Caco-2 (cell line): ENCODE results near the gene RNF175. TPM values are rescaled to one million over a fixed set of nuclear protein-coding genes. Genes with fewer than 3 reads are reported as not detected.
A peak's percentile ranks its signal among the peaks of the same experiment; 100 is the strongest.

Experiments used
- BruUV-seq: library from RNA; stranded (reverse); fragments of 400-500 nt; replicated peaks from 2 replicates; lab custom pipeline; 2021; lab: Mats Ljungman, UMichigan
- CTCF ChIA-PET: fragments of 300-600 bp; sonication (Branson Sonifier 250); formaldehyde crosslinking; loops from one replicate; lab custom pipeline; 2022; ENCODE audit warnings: antibody characterized with exemption; lab: Charles Lee
- POLR2A ChIA-PET: fragments of 300-600 bp; sonication (Branson Sonifier 250); formaldehyde crosslinking; loops from one replicate; lab custom pipeline; 2022; ENCODE audit warnings: antibody characterized with exemption; lab: Charles Lee
- DNase-seq, 2 experiments: peaks; one replicate each; pipeline versions ENCODE4 v3.0.0 to v3.0.0-alpha.2; 2020 to 2022
- H3K27me3 ChIP-seq: replicated peaks from 2 replicates; pipeline ENCODE4 v1.6.0; 2011; ENCODE audit warnings: low read length; ENCODE audit not compliant: control insufficient read depth, insufficient read depth
- H3K36me3 ChIP-seq: 2 replicates; pipeline ENCODE4 v1.5.1; 2011; ENCODE audit warnings: low read length; ENCODE audit not compliant: control insufficient read depth, insufficient read depth
- H3K4me1 ChIP-seq: fragments of 250-450 bp; sonication (Bioruptor Pico); 2 replicates; pipeline ENCODE4 v1.5.1; 2020; ENCODE audit warnings: mild to moderate bottlenecking
- H3K4me3 ChIP-seq: 2 replicates; pipeline ENCODE4 v1.5.1; 2011; ENCODE audit warnings: low read depth, mild to moderate bottlenecking, control low read depth, low read length
- H3K9me3 ChIP-seq: fragments of 250-450 bp; sonication (Bioruptor Pico); 2 replicates; pipeline ENCODE4 v1.5.1; 2020; ENCODE audit warnings: mild to moderate bottlenecking, moderate library complexity
- H3K27ac Mint-ChIP-seq: one replicate; pipeline ENCODE4 v1.8.0; 2022; ENCODE audit warnings: mixed read lengths; ENCODE audit not compliant: unreplicated experiment
- H3K27me3 Mint-ChIP-seq: one replicate; pipeline ENCODE4 v1.8.0; 2022; ENCODE audit warnings: mixed read lengths; ENCODE audit not compliant: insufficient read depth, unreplicated experiment
- H3K36me3 Mint-ChIP-seq: one replicate; pipeline ENCODE4 v1.8.0; 2022; ENCODE audit warnings: mild to moderate bottlenecking, mixed read lengths; ENCODE audit not compliant: insufficient read depth, unreplicated experiment
- H3K4me1 Mint-ChIP-seq: one replicate; pipeline ENCODE4 v1.8.0; 2022; ENCODE audit warnings: low read depth, mixed read lengths; ENCODE audit not compliant: unreplicated experiment
- H3K4me3 Mint-ChIP-seq: one replicate; pipeline ENCODE4 v1.8.0; 2022; ENCODE audit warnings: mild to moderate bottlenecking, moderate library complexity, mixed read lengths; ENCODE audit not compliant: unreplicated experiment
- H3K9me3 Mint-ChIP-seq: one replicate; pipeline ENCODE4 v1.8.0; 2022; ENCODE audit warnings: mixed read lengths; ENCODE audit not compliant: unreplicated experiment
- intact Hi-C: fragments of 100-400 bp; cut with micrococcal nuclease; formaldehyde crosslinking; loops from one replicate; pipeline ENCODE4 v1.10.0; 2022; ENCODE audit not compliant: unreplicated experiment
- total RNA-seq: library from RNA; stranded (reverse); gene quantifications from 2 replicates; pipeline ENCODE4 v1.2.3, GENCODE V29; 2022
- TF ChIP-seq, protein P1 (sequence below), 2 experiments: fragments of 200-600 bp in 1 of 2; IDR thresholded peaks; 1 replicate in 1 of 2; 2 replicates in 1 of 2; pipeline versions ENCODE4 v1.5.1 to v1.8.0; 2011 to 2022; ENCODE audit warnings: antibody characterized with exemption in 1 of 2, control low read depth in 1 of 2, inconsistent platforms in 1 of 2, low read depth in 1 of 2, low read length in 1 of 2, mild to moderate bottlenecking in 1 of 2, moderate library complexity in 1 of 2; ENCODE audit not compliant: insufficient read depth in 1 of 2, severe bottlenecking in 1 of 2, unreplicated experiment in 1 of 2

RNF175 gene
- total RNA-seq, 1 experiment from 2014 or later: not detected

DNA sequence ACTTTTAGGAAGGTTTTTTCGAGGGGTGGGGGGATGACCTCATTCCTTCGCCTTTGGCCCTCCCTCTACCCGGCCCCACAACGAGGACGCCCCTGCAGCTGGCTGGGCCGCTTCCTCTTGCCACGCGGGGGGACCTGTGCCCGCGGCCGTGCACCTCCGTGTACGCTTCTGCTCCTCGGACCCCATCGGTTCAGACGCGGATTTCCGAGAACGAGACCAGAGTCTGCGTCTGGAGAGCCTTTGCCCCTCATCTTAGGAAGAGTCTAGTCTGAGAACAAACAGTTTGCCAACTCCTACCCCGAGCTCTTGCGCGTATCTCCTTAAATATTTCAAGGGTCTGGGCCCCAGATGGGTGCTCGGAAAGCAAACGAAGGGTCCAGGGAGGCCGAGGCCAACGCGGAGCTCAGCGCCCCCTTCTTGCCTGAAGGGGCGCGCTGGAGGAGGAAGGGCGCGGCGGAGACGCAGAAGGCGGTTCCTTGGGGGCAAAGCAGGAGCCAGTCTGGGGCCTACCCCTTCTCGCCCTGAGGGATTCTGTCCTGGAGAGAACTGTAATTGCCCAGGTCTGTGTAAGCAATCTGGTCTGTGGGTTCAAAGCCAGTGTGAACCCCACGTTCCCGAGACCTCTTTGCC, 32.9 kb upstream of the RNF175 start:
- Histone ChIP-seq H3K36me3 (no peaks in the 10 kb centered on the region), H3K9me3 (no peaks in the 10 kb centered on the region), H3K4me1 (peaks cover 17% of the 10 kb centered on the region), H3K27me3 (no peaks in the 10 kb centered on the region), H3K4me3 (no peak overlapping the region)
- H3K27me3 Mint-ChIP-seq: peaks cover 3% of the 10 kb centered on the region
- H3K9me3 Mint-ChIP-seq: no peaks in the 10 kb centered on the region
- peaks cover 11% of the 10 kb centered on the region for H3K4me1 Mint-ChIP-seq
- H3K27ac Mint-ChIP-seq: peak overlapping the region; percentile 46
- POLR2A ChIA-PET: no interaction called here
- H3K36me3 Mint-ChIP-seq: no peaks in the 10 kb centered on the region
- no TSS peak for BruUV-seq
- no peak overlapping the region for H3K4me3 Mint-ChIP-seq
- intact Hi-C loops: no loop called here
- TF ChIP-seq, protein P1, sequence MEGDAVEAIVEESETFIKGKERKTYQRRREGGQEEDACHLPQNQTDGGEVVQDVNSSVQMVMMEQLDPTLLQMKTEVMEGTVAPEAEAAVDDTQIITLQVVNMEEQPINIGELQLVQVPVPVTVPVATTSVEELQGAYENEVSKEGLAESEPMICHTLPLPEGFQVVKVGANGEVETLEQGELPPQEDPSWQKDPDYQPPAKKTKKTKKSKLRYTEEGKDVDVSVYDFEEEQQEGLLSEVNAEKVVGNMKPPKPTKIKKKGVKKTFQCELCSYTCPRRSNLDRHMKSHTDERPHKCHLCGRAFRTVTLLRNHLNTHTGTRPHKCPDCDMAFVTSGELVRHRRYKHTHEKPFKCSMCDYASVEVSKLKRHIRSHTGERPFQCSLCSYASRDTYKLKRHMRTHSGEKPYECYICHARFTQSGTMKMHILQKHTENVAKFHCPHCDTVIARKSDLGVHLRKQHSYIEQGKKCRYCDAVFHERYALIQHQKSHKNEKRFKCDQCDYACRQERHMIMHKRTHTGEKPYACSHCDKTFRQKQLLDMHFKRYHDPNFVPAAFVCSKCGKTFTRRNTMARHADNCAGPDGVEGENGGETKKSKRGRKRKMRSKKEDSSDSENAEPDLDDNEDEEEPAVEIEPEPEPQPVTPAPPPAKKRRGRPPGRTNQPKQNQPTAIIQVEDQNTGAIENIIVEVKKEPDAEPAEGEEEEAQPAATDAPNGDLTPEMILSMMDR (IDR thresholded peaks at IDR 0.05; ENCODE audit: insufficient read depth in 1 of 2, low read depth in 1 of 2, low read length in 1 of 2, severe bottlenecking in 1 of 2, unreplicated experiment in 1 of 2): no peak
- DNase-seq: no peak
- CTCF ChIA-PET: no interaction called here

DNA sequence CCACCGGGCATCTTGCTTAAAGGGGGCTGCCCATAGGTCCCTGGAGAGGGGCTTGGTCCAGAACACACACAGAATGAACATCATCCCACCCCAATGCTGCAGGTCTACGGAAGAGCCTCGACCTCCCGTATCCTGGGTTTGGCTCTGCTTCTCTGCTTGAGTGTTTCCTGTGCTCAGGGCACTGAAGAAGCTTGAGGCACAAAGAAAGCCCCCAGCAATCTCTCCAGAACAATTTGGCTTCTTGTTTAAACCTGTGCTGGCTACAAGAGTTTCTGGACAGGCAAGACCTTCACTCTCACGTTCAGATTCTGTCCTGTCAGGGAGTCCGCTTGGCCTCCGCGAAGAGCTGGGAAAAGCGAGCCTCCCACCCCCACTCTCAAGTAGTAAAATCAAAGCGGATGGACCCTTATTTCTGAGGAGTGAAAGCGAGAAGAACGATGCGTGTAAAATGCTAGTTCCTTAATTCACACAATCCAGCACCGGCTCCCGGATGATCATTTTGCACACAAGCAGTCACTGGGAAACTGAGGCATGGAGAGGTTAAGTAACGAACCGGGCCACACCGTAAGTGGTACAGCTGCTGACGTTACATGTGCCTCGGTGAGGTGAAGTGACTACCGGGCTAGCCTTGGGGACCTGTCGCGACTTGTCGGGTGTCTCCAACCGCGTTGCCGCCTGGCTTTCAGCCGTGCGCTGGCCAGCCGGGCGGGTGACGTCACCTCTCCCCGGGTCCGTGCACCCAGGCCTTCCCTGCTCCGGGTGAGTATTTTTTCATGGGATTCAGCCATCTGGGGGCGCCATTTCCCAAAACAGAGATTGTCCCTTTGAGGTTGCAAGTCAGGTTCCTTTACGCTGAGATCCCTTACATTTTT, 32.2 kb upstream of the RNF175 start:
- Mint-ChIP-seq H3K36me3 (no peaks in the 10 kb centered on the region), H3K27me3 (peaks cover 6% of the 10 kb centered on the region), H3K9me3 (no peaks in the 10 kb centered on the region), H3K4me1 (peaks cover 11% of the 10 kb centered on the region), H3K4me3 (no peak overlapping the region), H3K27ac (no peak overlapping the region)
- POLR2A ChIA-PET: no interaction called here
- no peak for DNase-seq
- intact Hi-C loops: no loop called here
- H3K4me1 ChIP-seq: peaks cover 17% of the 10 kb centered on the region
- TF ChIP-seq, protein P1 (IDR thresholded peaks at IDR 0.05; ENCODE audit: insufficient read depth in 1 of 2, low read depth in 1 of 2, low read length in 1 of 2, severe bottlenecking in 1 of 2, unreplicated experiment in 1 of 2): no peak
- CTCF ChIA-PET: no interaction called here
- H3K9me3 ChIP-seq: no peaks in the 10 kb centered on the region
- H3K27me3 ChIP-seq: no peaks in the 10 kb centered on the region
- no TSS peak for BruUV-seq
- no peaks in the 10 kb centered on the region for H3K36me3 ChIP-seq
- H3K4me3 ChIP-seq: no peak overlapping the region

DNA sequence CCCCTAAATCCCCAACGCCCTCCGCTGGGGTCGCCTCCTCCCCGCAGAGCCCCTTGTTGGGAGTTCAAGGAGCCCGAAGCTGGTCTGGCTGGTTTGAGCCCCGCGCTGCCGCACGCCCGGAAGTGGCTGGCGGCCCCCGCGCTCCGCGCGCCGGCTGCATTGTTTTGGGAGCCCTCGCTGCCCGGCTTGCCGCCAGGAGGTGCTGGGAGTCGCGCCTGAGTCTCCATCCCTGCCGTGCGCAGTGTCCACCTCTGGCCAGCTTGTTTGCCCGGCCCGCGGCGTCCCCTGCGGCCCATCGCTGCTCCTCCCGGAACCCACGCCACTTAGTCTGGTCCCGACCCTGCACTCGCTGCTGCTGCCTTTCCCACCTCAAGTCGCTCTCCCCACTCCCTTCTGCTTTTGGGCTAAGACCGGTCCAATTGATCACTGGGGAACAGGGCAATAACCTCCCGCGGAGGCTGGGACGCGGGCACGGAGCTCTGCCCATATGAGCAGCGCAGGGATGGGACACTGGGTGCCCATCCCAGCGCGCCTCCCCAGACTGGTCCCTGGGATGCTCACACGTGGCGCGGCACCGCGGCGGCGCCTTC, 31.2 kb upstream of the RNF175 start:
- Mint-ChIP-seq H3K27me3 (peaks cover 8% of the 10 kb centered on the region), H3K9me3 (no peaks in the 10 kb centered on the region), H3K4me1 (peaks cover 11% of the 10 kb centered on the region), H3K27ac (no peak overlapping the region), H3K4me3 (no peak overlapping the region), H3K36me3 (no peaks in the 10 kb centered on the region)
- DNase-seq: no peak
- ChIA-PET POLR2A (no interaction called here), CTCF (no interaction called here)
- Histone ChIP-seq H3K4me1 (peaks cover 17% of the 10 kb centered on the region), H3K36me3 (no peaks in the 10 kb centered on the region), H3K4me3 (no peak overlapping the region), H3K9me3 (no peaks in the 10 kb centered on the region), H3K27me3 (no peaks in the 10 kb centered on the region)
- TF ChIP-seq, protein P1 (IDR thresholded peaks at IDR 0.05; ENCODE audit: insufficient read depth in 1 of 2, low read depth in 1 of 2, low read length in 1 of 2, severe bottlenecking in 1 of 2, unreplicated experiment in 1 of 2): no peak
- intact Hi-C loops: no loop called here
- no TSS peak for BruUV-seq
